Neural cell (in vitro differentiated cells): ENCODE data around the gene KRTAP3-3.

ENCODE experiments used
- CTCF ChIP-seq: fragments of 450-650 bp; IDR thresholded peaks from 2 replicates; pipeline ENCODE4 v1.5.1; 2014; ENCODE audit warnings: antibody characterized with exemption, mild to moderate bottlenecking, moderate library complexity; ENCODE audit not compliant: poor library complexity, severe bottlenecking
- EP300 ChIP-seq: fragments of 450-650 bp; conservative IDR thresholded peaks from 2 replicates; pipeline ENCODE4 v1.6.1; 2014; ENCODE audit warnings: antibody characterized with exemption, mild to moderate bottlenecking, moderate library complexity; ENCODE audit not compliant: poor library complexity, severe bottlenecking
- REST ChIP-seq: IDR thresholded peaks from 2 replicates; pipeline ENCODE4 v1.6.1; 2012; ENCODE audit warnings: borderline replicate concordance
- TAF1 ChIP-seq: IDR thresholded peaks from 2 replicates; pipeline ENCODE4 v1.6.1; 2012; ENCODE audit warnings: low read depth

DNA sequence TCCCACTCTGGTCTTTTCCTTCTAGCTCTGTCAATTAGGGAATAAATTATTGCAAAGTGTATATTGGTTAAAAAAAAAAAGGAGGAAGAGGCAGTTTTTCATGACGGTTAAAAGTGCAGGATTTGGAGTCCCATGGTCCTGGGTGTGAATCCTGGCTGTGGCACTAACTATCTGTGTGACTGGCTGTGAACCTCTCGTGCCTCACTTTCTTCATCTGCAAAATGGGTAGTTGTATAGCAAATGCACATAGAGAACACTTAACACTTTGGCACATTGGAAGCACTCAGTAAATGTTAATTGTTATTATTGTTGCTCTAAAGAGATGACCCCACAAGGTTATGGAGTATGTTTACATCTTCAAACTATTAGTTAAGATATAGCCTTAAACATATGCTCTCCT, 46.0 kb downstream of the KRTAP3-3 start:
- TF ChIP-seq CTCF = no peak
- no peak for TF ChIP-seq TAF1
- no peak for TF ChIP-seq REST
- TF ChIP-seq EP300 = no peak
